HEK293 (cell line): ENCODE measurements around the gene RASD1.

ENCODE experiments used
- AEBP2 ChIP-seq: fragments of 450-650 bp; formaldehyde crosslinking; IDR thresholded peaks from 2 replicates; pipeline ENCODE4 v1.5.1; 2016; ENCODE audit warnings: missing biosample characterization, missing genetic modification characterization, borderline replicate concordance
- BCL11A ChIP-seq: fragments of 450-650 bp; formaldehyde crosslinking; IDR thresholded peaks from 2 replicates; pipeline ENCODE4 v1.5.1; 2016; ENCODE audit warnings: low read depth, missing biosample characterization, missing genetic modification characterization
- GFI1B ChIP-seq: fragments of 450-650 bp; formaldehyde crosslinking; IDR thresholded peaks from 2 replicates; pipeline ENCODE4 v1.5.1; 2016; ENCODE audit warnings: missing biosample characterization, missing genetic modification characterization
- KLF1 ChIP-seq: fragments of 450-650 bp; formaldehyde crosslinking; IDR thresholded peaks from 2 replicates; pipeline ENCODE4 v1.5.1; 2016; ENCODE audit warnings: missing biosample characterization, missing genetic modification characterization
- MYNN ChIP-seq: fragments of 450-650 bp; formaldehyde crosslinking; IDR thresholded peaks from 2 replicates; pipeline ENCODE4 v1.5.1; 2016; ENCODE audit warnings: missing biosample characterization, missing genetic modification characterization, borderline replicate concordance
- PRDM1 ChIP-seq: fragments of 450-650 bp; formaldehyde crosslinking; IDR thresholded peaks from 2 replicates; pipeline ENCODE4; 2016; ENCODE audit warnings: missing biosample characterization, missing genetic modification characterization
- SALL2 ChIP-seq: fragments of 450-650 bp; formaldehyde crosslinking; IDR thresholded peaks from 2 replicates; pipeline ENCODE4 v1.5.0; 2017; ENCODE audit warnings: missing biosample characterization, mild to moderate bottlenecking, missing genetic modification characterization, borderline replicate concordance
- SCRT2 ChIP-seq: fragments of 450-650 bp; formaldehyde crosslinking; IDR thresholded peaks from 2 replicates; pipeline ENCODE4 v1.5.1; 2016; ENCODE audit warnings: missing biosample characterization, missing genetic modification characterization
- TCF7L2 ChIP-seq: IDR thresholded peaks from 2 replicates; pipeline ENCODE4 v1.6.1; 2011; ENCODE audit warnings: low read depth, mild to moderate bottlenecking, inconsistent platforms, low read length, moderate library complexity, borderline replicate concordance
- ZNF138 ChIP-seq: fragments of 450-650 bp; formaldehyde crosslinking; IDR thresholded peaks from 2 replicates; pipeline ENCODE4 v1.5.1; 2016; ENCODE audit warnings: missing biosample characterization, missing genetic modification characterization, borderline replicate concordance
- ZNF174 ChIP-seq: fragments of 450-650 bp; formaldehyde crosslinking; IDR thresholded peaks from 2 replicates; pipeline ENCODE4 v1.5.0; 2017; ENCODE audit warnings: missing biosample characterization, mild to moderate bottlenecking, missing genetic modification characterization
- ZNF19 ChIP-seq: fragments of 450-650 bp; formaldehyde crosslinking; IDR thresholded peaks from 2 replicates; pipeline ENCODE4; 2016; ENCODE audit warnings: missing biosample characterization, missing genetic modification characterization, low read depth
- ZNF202 ChIP-seq: fragments of 450-650 bp; formaldehyde crosslinking; IDR thresholded peaks from 2 replicates; pipeline ENCODE4 v1.5.1; 2016; ENCODE audit warnings: missing biosample characterization, missing genetic modification characterization, borderline replicate concordance
- ZNF292 ChIP-seq: fragments of 450-650 bp; formaldehyde crosslinking; IDR thresholded peaks from 2 replicates; pipeline ENCODE4 v1.5.1; 2016; ENCODE audit warnings: low read depth, missing biosample characterization, missing genetic modification characterization, borderline replicate concordance
- ZNF366 ChIP-seq: fragments of 450-650 bp; formaldehyde crosslinking; conservative IDR thresholded peaks from 2 replicates; pipeline ENCODE4 v1.5.1; 2016; ENCODE audit warnings: missing biosample characterization, missing genetic modification characterization
- ZNF513 ChIP-seq: fragments of 450-650 bp; IDR thresholded peaks from 2 replicates; pipeline ENCODE4 v1.5.1; 2018; ENCODE audit warnings: missing biosample characterization, missing genetic modification characterization
- ZNF530 ChIP-seq: fragments of 450-650 bp; formaldehyde crosslinking; IDR thresholded peaks from 2 replicates; pipeline ENCODE4 v1.5.1; 2016; ENCODE audit warnings: low read depth, missing biosample characterization, missing genetic modification characterization
- ZNF610 ChIP-seq: fragments of 450-650 bp; formaldehyde crosslinking; IDR thresholded peaks from 2 replicates; pipeline ENCODE4 v1.5.1; 2016; ENCODE audit warnings: missing biosample characterization, missing genetic modification characterization, borderline replicate concordance
- ZNF624 ChIP-seq: fragments of 450-650 bp; formaldehyde crosslinking; IDR thresholded peaks from 2 replicates; pipeline ENCODE4 v1.5.1; 2017; ENCODE audit warnings: missing biosample characterization, missing genetic modification characterization
- ZNF707 ChIP-seq: fragments of 450-650 bp; formaldehyde crosslinking; IDR thresholded peaks from 2 replicates; pipeline ENCODE4 v1.5.1; 2016; ENCODE audit warnings: missing biosample characterization, missing genetic modification characterization
- ZNF837 ChIP-seq: fragments of 450-650 bp; formaldehyde crosslinking; IDR thresholded peaks from 2 replicates; pipeline ENCODE4 v1.5.1; 2016; ENCODE audit warnings: missing biosample characterization, missing genetic modification characterization
- ZSCAN30 ChIP-seq: fragments of 450-650 bp; IDR thresholded peaks from 2 replicates; pipeline ENCODE4 v1.5.1; 2018; ENCODE audit warnings: missing biosample characterization, mild to moderate bottlenecking, missing genetic modification characterization, moderate library complexity
- ZSCAN5A ChIP-seq: fragments of 450-650 bp; formaldehyde crosslinking; IDR thresholded peaks from 2 replicates; pipeline ENCODE4 v1.5.1; 2016; ENCODE audit warnings: missing biosample characterization, missing genetic modification characterization

Gene RASD1

GRCh38 chr17:17497065-17497844 is 1.1 kb upstream of the RASD1 start (continued):
- no peak for TF ChIP-seq ZNF19 (tag by site-specific recombination)
- no peak for TF ChIP-seq ZNF513 (tag by site-specific recombination)
- TF ChIP-seq ZNF837 (tag by site-specific recombination): no peak
- no peak for TF ChIP-seq ZNF138 (tag by site-specific recombination)
- TF ChIP-seq ZNF366 (tag by site-specific recombination): no peak
- TF ChIP-seq TCF7L2: no peak
- no peak for TF ChIP-seq ZSCAN5A (tag by site-specific recombination)
- no peak for TF ChIP-seq ZNF202 (tag by site-specific recombination)
- TF ChIP-seq SCRT2 (tag by site-specific recombination): peak; percentile 66
- TF ChIP-seq PRDM1 (tag by site-specific recombination): no peak
- no peak for TF ChIP-seq ZSCAN30 (tag by site-specific recombination)
- TF ChIP-seq ZNF292 (tag by site-specific recombination): no peak
- TF ChIP-seq MYNN (tag by site-specific recombination): 0 out of 2 replicates have a peak, but pooled peaks have one; percentile 11
- no peak for TF ChIP-seq ZNF624
- TF ChIP-seq BCL11A: no peak
- no peak for TF ChIP-seq ZNF174 (tag by site-specific recombination)
- TF ChIP-seq ZNF610 (tag by site-specific recombination): peak; percentile 86; the same call in 1 of the 2 replicates
- no peak for TF ChIP-seq ZNF530 (tag by site-specific recombination)
- TF ChIP-seq AEBP2 (tag by site-specific recombination): no peak
- TF ChIP-seq ZNF707 (tag by site-specific recombination): peak; percentile 86
- no peak for TF ChIP-seq KLF1 (tag by site-specific recombination)
- no peak for TF ChIP-seq SALL2 (tag by site-specific recombination)
- TF ChIP-seq GFI1B: no peak
